CD4-positive, alpha-beta T cell treated with Interleukin-21 for 1 hour (primary cell): ENCODE measurements around the gene PCAT6.
"Not testable (repeated sequence)": the region's sequence is repeated elsewhere in the genome, so short reads cannot be mapped to it uniquely, and the experiment has no call there.

Experiments
- DNase-seq: peaks from one replicate; pipeline ENCODE4 v3.0.0-alpha.2; 2020

PCAT6 gene

DNA sequence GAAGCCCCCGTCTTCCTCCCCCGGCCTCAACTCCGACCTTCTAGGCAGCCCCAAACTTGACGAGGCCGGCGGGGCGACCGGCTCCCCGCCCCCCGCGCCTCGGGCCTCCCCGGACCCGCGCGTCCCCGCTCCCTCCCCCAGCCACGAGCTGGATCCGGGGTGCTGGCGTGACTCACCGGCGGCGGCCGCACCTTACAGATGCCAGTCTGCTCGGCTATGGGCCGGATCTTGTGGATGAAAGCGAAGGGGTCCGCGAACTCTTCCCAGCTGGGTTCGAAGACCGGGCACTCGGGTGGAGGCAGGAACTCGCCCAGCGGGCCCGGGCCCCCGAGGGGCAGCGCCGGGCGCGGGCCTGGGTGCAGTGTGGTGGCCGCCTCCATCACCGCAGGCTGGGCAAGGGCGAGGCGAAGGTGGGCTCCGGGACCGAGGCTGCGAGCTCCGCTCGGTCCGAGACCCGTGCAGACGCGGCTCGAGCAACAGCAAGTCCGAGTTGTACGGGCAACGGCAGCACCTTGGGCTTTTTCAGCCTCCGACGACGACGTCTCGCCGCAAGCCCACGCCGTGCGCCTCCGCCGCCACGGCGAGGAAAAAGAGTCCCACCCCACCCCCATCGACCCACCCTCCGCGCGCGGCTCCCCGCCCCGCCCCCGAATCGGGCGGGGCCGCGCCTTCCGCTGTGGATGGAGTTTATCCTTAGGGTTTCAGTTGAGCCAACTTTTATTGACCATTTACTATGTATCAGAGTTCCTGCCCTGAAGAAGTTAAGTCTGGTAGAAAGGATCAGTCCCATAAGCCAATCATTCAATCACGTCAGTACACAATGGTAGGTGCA lies 2.6 kb upstream of the PCAT6 start, which contains the start of gene KDM5B:
KDM5B (minus strand) TSS at position 496 of the 832 bp plus-strand sequence; CDS start at position 380, 116 bp downstream.
- peak; percentile 60 for DNase-seq

DNA sequence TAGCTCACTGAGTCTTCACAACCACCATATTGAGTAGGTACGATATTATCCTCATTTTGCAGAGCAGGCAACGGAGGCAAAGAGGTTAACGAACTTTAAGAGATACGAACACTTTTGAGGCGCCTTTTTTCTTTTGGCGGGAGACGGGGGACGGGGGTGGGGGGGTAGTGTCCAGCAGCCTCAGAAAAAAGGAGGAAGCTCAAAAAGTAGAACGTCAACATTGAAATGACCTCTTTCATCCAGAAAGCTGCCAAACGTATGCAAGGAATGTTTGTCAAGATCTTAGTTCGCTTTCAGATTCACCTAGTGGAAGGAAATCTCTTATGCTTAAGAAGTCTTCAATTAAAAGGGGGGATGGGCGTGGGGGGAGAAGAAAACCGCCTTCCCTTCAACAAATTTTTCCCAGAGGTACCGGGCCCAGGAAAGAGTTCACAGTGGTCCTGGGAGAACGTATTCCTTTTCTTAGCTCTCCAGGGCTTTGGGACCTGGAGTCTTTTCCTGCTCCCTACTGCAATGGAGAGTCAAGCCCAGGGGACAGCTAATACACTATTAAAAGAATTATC lies 1.1 kb upstream of the PCAT6 start:
- DNase-seq: no peak

DNA sequence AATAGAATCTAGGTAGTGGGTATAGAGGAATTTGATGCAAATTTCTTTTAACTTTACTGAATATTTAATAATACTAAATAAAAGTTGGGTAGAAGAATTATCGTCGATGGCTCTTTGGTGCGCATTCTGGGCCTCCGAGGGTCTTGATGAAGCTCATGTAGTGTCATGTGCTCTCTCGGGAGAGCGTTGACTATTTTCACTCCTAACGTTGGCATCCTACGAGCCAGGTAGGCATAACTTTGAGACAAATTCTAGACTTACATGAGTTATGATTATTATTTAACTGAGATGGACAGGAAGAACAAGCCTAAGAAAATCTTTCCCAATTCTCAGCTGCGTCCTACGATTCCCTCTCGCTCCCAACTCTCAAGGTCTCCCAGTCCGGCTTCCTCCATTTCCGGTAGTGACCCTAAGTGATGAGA lies 550 bp upstream of the PCAT6 start:
- DNase-seq: no peak

- peak; percentile 46 for DNase-seq
Measured at GRCh38 chr1:202811296-202812175, 782 bp downstream of the PCAT6 start.

GRCh38 chr1:202812176-202813026 lies 1.6 kb downstream of the PCAT6 start:
- no peak for DNase-seq

GRCh38 chr1:202815120-202815519 lies 4.4 kb downstream of the PCAT6 start:
- DNase-seq: no peak

GRCh38 chr1:202818819-202819218 lies 8.1 kb downstream of the PCAT6 start:
- DNase-seq: no peak

DNA sequence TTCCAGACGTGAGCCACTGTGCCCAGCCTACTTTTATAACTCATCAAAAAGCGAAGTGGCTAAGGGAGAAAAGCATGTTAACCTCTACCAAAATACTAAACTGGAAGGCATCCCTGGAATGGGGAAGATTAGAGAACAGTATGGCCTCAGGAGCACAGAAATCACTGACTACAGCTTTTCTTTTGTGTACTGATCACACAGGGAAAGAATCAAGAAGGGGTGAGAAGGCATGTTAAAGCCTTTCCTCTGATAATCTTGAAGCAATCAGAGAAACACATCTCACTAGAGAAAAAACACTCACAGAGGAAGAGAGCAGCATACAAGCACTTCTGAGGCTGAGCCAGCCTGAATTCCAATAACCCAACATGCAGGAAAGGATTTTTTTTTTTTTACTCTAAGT lies 10.7 kb downstream of the PCAT6 start:
- DNase-seq: no peak

DNA sequence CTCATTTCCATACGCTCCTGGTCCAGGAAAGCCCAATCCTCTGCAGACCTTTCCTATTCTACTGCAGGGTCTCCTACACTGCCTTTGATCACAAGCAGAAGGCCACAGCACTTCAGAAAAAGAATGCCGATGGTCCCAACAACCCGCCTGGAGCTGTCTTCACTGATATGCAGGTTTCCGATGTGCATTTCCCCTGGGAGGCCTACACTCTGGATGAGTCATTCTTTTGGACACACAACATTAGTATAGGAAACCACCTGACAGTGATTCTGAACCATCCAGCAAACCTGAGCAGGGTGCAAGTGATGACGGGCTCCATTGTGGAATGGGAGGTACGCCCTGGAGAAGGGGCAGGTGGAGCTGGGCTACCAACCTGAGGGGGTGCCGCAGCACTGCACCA lies 15.0 kb downstream of the PCAT6 start:
- no peak for DNase-seq

- DNase-seq: not testable (repeated sequence)
Measured at GRCh38 chr1:202829223-202829622, 18.5 kb downstream of the PCAT6 start.

- no peak for DNase-seq
Measured at GRCh38 chr1:202831906-202832305, 21.2 kb downstream of the PCAT6 start.

GRCh38 chr1:202834771-202835547 lies 24.2 kb downstream of the PCAT6 start:
- DNase-seq: no peak

GRCh38 chr1:202835548-202836072 lies 24.9 kb downstream of the PCAT6 start:
- peak; percentile 52 for DNase-seq

GRCh38 chr1:202836623-202837403 lies 26.1 kb downstream of the PCAT6 start:
- no peak for DNase-seq

DNA sequence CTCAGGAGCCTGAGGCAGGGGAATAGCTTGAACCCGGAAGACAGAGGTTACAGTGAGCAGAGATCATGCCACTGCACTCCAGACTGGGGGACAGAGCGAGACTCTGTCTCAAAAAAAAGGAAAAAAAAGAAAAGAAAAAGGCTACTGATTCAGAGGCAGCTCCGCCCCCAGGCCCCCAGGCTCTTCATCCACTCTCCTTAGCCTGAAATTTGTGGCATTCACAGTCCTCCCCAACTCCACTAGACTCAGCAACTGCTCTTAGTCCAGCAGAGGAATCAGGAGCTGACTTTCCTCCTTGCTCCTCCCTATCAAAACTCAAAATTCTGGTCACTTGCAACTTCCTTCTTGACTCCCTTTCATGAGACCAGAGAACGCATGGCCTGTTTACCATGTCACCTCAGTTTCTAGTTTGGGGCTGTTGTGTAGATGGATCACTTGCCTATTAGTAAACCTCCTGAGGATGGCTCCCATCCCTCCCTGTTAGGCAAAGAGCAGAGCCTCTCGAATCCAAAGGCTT lies 27.1 kb downstream of the PCAT6 start:
- DNase-seq: no peak

GRCh38 chr1:202843081-202843480 lies 32.3 kb downstream of the PCAT6 start:
- DNase-seq: no peak

GRCh38 chr1:202844259-202844658 lies 33.5 kb downstream of the PCAT6 start:
- DNase-seq: no peak

- no peak for DNase-seq
Measured at GRCh38 chr1:202844935-202845334, 34.2 kb downstream of the PCAT6 start.

DNA sequence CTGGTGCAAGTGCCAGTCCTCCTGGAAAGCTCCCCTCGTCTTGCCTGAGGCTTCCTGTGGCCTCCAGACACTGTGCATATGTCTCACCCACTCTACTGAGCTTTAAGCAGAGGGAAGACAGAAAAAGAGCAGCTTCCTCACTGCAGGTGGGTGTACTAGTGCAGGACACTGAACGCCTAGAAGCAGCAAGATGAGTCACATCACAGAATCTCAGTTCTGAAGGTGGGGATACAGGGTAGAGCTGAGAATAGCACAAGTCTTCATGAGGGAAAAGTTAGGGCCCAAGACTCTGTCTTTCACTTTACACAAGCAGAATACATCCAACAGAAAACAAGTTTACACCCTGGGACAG lies 37.4 kb downstream of the PCAT6 start:
- no peak for DNase-seq

DNA sequence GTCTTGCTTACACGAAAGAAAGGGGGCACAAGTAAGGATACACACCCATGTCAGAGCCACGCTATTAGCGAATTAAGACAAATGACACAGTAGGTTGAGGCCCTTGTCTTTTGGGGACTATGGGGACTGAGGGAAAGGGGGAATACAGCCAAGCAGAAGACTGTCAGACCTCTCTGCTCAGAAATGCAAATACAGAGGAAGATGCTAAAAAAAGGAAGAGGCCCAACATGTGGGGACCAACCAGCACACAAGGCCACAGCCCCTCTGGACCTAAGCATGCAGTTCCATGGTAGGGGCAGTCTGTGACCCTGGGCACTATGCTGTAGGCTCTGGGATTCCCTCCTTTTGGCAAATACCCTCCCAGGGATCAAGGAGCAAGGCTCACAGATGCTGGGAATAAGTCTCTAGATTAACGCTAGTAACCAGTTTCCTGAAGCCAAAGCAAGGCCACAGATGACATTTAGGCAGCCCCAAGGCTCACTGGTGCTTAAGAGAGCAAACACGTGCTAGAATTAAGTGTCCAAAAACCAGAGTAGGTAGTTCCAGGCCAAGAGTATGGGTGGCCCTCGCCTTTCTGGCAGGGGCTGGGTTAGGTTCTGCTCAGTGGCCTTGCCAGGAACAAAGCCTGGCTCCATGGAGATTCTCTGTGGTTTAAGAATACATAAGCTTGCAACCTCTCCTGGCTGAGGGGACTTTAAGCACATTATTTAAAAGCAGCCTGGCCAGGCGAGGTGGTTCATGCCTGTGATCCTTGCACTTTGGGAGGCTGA lies 40.0 kb downstream of the PCAT6 start:
- no peak for DNase-seq
